IgD-negative memory B cell (primary cell): Measurements from ENCODE around the gene PSENEN. TPM values are rescaled to one million over a fixed set of nuclear protein-coding genes. Genes with fewer than 3 reads are reported as not detected.

Source experiments
- H3K27ac Mint-ChIP-seq, 3 donors: one replicate each; pipeline ENCODE4 v1.8.0; 2020 to 2022; ENCODE audit warnings: mild to moderate bottlenecking in 3 of 3, mixed read lengths in 3 of 3, moderate library complexity in 1 of 3
- H3K27me3 Mint-ChIP-seq: one replicate; pipeline ENCODE4 v1.8.0; 2021; ENCODE audit warnings: mixed read lengths
- H3K36me3 Mint-ChIP-seq: one replicate; pipeline ENCODE4 v1.8.0; 2020; ENCODE audit warnings: mild to moderate bottlenecking, mixed read lengths
- H3K4me1 Mint-ChIP-seq, 3 donors: one replicate each; pipeline ENCODE4 v1.8.0; 2020 to 2022; ENCODE audit warnings: mixed read lengths in 3 of 3, mild to moderate bottlenecking in 1 of 3
- H3K4me3 Mint-ChIP-seq, 4 donors: one replicate each; pipeline ENCODE4 v1.8.0; 2020 to 2022; ENCODE audit warnings: mild to moderate bottlenecking in 4 of 4, mixed read lengths in 4 of 4, moderate library complexity in 3 of 4
- H3K9me3 Mint-ChIP-seq, 3 donors: one replicate each; pipeline ENCODE4 v1.8.0; 2020 to 2021; ENCODE audit warnings: mixed read lengths in 3 of 3, mild to moderate bottlenecking in 1 of 3
- polyA plus RNA-seq: library from polyadenylated mRNA; unstranded; fragments of 300-500 nt; fragmentation: Illumina TruSeq; gene quantifications from one replicate; pipeline ENCODE4 v1.2.3, GENCODE V29; 2021

Gene PSENEN
- polyA plus RNA-seq, 1 donor from 2014 or later: 85.0 TPM

GRCh38 chr19:35748106-35749020 is 2.9 kb downstream of the PSENEN start, which contains the start of gene LIN37:
Gene LIN37, plus strand, starts transcription at chr19:35748576. Its CDS starts 149 bp downstream, at chr19:35748725.
- peak within 1 kb of the TSS; percentile 69 to 97 (median 80) for H3K27ac Mint-ChIP-seq
- H3K27me3 Mint-ChIP-seq: no peaks in the 10 kb centered on the region
- H3K4me3 Mint-ChIP-seq: peak within 1 kb of the TSS; percentile 84 to 99 (median 98)
- peaks cover 14 to 40% (median 32%) of the 10 kb centered on the region in 3 donors for H3K4me1 Mint-ChIP-seq
- no peaks in the 10 kb centered on the region for H3K9me3 Mint-ChIP-seq
- peaks cover 2% of the 10 kb centered on the region for H3K36me3 Mint-ChIP-seq

GRCh38 chr19:35750167-35750566 is 4.7 kb downstream of the PSENEN start:
- no peak overlapping the region for H3K27ac Mint-ChIP-seq
- H3K4me3 Mint-ChIP-seq: peak overlapping the region in 3 of 4 donors; percentile 72 to 78 (median 73)
- H3K27me3 Mint-ChIP-seq: peaks cover 3% of the 10 kb centered on the region
- H3K4me1 Mint-ChIP-seq: peaks cover 14 to 29% (median 24%) of the 10 kb centered on the region in 3 donors
- no peaks in the 10 kb centered on the region for H3K36me3 Mint-ChIP-seq
- no peaks in the 10 kb centered on the region for H3K9me3 Mint-ChIP-seq

DNA sequence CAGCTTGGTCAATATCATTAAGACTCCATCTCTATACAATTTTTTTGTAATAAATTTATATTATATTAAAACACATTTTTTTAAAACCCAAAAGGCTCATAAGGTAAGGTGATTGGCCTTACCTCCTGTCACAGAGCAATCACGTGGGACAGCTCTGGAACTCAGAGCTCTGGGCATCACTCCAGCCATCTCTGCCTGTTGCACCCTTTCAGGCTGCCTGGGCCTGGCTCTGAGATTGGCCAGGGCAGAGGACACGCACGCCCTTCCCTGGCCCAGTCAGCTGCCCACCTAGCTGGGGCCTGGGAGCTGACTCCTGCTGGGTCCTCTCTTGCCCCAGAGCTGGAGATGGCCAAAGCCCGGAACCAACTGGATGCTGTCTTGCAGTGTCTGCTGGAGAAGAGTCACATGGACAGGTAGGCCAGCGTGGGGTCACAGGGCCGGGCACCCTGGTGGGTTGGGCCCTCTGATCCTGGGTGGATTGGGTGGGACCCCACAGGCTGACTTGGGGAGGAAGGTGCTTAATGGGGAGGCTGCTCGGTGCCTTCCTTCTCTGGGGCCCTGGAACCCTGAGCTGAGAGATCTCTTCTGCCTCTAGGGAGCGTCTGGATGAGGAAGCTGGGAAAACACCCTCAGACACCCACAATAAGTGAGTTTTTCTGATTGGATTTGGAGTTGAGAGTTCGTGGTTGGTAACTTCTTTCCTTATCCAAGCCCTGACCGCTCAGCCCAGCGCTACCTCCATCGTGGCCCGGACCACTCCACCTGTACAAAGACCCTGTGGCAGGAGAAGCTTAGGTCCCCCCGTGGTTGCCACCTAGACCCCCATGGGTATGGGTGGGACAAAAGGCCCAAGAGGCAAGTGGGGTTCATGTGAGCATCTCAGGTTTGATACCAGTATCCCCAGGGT is 6.6 kb downstream of the PSENEN start:
- Mint-ChIP-seq H3K4me1 (peaks cover 7 to 21% (median 16%) of the 10 kb centered on the region in 3 donors), H3K9me3 (peaks cover 0 to 2% (median 0%) of the 10 kb centered on the region in 3 donors), H3K4me3 (no peak overlapping the region), H3K27ac (no peak overlapping the region), H3K27me3 (peaks cover 10% of the 10 kb centered on the region), H3K36me3 (no peaks in the 10 kb centered on the region)

GRCh38 chr19:35752746-35753350 is 7.4 kb downstream of the PSENEN start:
- Mint-ChIP-seq H3K4me1 (peaks cover 9 to 20% (median 18%) of the 10 kb centered on the region in 3 donors), H3K9me3 (peaks cover 0 to 2% (median 0%) of the 10 kb centered on the region in 3 donors), H3K36me3 (no peaks in the 10 kb centered on the region), H3K27ac (no peak overlapping the region), H3K4me3 (peak overlapping the region in 1 of 4 donors; percentile 66), H3K27me3 (peaks cover 12% of the 10 kb centered on the region)

DNA sequence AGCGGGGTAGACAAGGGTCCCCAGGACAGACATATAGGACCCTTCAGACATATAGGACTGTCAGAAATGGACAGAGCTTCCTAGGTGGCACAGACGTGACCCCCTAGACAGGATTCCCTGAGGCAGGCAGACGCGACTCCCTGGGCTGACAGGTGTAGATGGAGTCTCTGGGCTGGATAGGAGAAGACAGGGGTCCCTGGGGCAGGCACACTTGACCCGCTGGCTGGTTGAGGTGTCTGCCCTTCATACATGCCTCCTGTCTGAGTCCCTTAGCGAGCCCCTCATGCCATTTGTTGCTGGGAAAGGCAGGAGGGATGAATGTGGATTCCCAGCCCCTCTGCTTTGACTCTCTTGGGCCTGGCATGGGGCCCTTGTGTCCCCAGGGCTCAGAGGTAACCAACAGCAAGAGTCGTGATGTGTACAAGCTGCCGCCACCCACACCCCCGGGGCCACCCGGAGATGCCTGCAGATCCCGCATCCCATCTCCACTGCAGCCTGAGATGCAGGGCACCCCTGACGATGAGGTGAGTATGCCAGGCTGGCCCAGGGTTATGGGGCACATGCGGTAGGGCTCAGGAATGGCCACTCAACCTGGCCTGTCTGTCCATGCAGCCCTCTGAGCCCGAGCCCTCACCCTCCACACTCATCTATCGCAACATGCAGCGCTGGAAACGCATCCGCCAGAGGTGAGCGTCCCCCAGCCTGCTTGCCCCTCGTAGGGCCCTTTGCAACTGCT is 8.4 kb downstream of the PSENEN start:
- Mint-ChIP-seq H3K27ac (peak overlapping the region in 1 of 3 donors; percentile 21), H3K27me3 (peaks cover 13% of the 10 kb centered on the region), H3K4me1 (peaks cover 6 to 14% (median 14%) of the 10 kb centered on the region in 3 donors), H3K9me3 (peaks cover 0 to 2% (median 0%) of the 10 kb centered on the region in 3 donors), H3K4me3 (peak overlapping the region in 1 of 4 donors; percentile 66), H3K36me3 (no peaks in the 10 kb centered on the region)

- Mint-ChIP-seq H3K27me3 (peaks cover 13% of the 10 kb centered on the region), H3K4me3 (peak overlapping the region in 3 of 4 donors; percentile 44 to 78 (median 66)), H3K4me1 (peaks cover 6 to 12% (median 12%) of the 10 kb centered on the region in 3 donors), H3K36me3 (no peaks in the 10 kb centered on the region), H3K27ac (no peak overlapping the region), H3K9me3 (peaks cover 0 to 2% (median 0%) of the 10 kb centered on the region in 3 donors)
These were observed 9.1 kb downstream of the PSENEN start for GRCh38 chr19:35754370-35755130.

- Mint-ChIP-seq H3K36me3 (no peaks in the 10 kb centered on the region), H3K4me1 (peaks cover 6 to 11% (median 10%) of the 10 kb centered on the region in 3 donors), H3K9me3 (peaks cover 0 to 2% (median 0%) of the 10 kb centered on the region in 3 donors), H3K27me3 (peaks cover 13% of the 10 kb centered on the region), H3K4me3 (peak overlapping the region in 2 of 4 donors; percentile 6 to 78), H3K27ac (no peak overlapping the region)
These were observed 9.7 kb downstream of the PSENEN start for GRCh38 chr19:35755131-35755549.

GRCh38 chr19:35755550-35756376 is 10.3 kb downstream of the PSENEN start:
- Mint-ChIP-seq H3K4me1 (peaks cover 6 to 10% (median 9%) of the 10 kb centered on the region in 3 donors), H3K4me3 (peak overlapping the region; percentile 30 to 69 (median 55)), H3K9me3 (peaks cover 0 to 2% (median 0%) of the 10 kb centered on the region in 3 donors), H3K27ac (peak overlapping the region in 2 of 3 donors; percentile 39 to 59), H3K36me3 (no peaks in the 10 kb centered on the region), H3K27me3 (peaks cover 13% of the 10 kb centered on the region)

DNA sequence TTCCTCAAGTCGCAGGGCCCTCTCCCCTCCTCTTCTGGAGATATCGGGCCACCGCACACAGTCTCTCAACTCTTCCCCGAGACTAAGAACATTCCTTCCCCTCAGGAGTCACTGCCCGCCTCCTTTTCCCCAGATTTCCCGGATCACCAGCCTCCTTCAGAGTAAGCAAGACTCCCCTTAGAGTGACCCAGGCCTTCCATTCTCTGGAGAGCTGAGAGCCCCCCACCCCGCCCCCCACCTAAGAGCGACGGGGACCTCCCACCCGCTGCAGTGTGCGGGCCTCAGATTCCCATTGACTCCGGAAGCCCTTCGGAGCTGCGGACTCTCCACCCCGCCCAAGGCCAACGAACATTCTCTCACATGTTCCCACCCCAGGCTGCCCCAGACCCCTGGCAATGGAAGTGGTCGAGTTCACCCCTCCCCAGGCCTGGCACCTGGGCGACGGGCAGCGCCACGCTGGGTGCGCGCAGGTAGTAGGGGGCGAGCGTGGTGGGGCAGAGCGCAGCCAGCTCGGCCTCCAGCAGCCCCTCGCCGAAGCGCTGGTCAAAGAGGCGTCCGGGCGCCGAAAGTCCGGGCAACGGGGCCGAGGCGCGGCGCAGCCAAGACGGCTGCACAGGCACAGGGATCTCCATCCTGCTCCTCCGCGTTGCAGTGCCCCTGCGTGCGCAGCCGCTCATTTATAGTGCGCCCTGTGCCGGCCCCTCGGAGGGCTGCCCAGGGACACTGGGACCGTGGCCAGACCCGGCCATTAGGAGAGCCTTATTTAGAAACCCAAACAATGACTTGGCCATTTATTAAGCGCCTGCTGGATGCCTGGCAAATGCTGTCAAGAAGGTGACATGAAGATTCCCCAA is 11.2 kb downstream of the PSENEN start, which contains the start of gene HSPB6:
Gene HSPB6, minus strand, starts transcription at position 653 of the 854 bp plus-strand sequence. Its CDS starts 21 bp downstream, at position 632.
- peak within 1 kb of the TSS; percentile 91 to 100 (median 96) for H3K27ac Mint-ChIP-seq
- peaks cover 0 to 2% (median 0%) of the 10 kb centered on the region in 3 donors for H3K9me3 Mint-ChIP-seq
- H3K36me3 Mint-ChIP-seq: no peaks in the 10 kb centered on the region
- H3K27me3 Mint-ChIP-seq: peaks cover 13% of the 10 kb centered on the region
- H3K4me1 Mint-ChIP-seq: peaks cover 6 to 10% (median 9%) of the 10 kb centered on the region in 3 donors
- H3K4me3 Mint-ChIP-seq: peak within 1 kb of the TSS; percentile 96 to 99 (median 97)

DNA sequence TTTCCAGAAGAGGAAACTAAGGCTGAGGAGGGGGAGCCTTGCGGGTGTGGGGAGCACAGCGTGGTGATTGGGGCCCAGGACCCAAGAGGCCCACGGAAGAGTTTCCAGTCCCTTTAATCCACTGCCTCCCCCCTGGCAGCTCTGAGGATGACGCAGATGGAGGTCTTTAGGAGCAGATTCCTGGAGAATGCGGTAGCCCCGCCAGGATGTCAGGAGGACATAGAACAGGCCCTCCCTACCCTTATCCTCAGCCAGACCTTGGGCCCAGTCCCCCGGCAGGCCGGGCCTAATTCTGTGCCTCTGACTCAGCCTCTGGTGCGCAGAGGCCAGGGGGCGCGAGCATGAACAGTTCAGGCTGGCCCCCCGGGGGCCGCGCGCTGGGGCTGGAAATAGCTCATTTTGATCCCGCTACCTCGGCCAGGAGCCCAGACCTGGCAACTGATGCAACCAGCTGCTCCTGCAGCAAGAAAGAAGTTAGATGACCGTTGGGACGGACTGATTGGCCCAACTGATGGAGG is 11.8 kb downstream of the PSENEN start:
- Mint-ChIP-seq H3K4me1 (peaks cover 6 to 10% (median 9%) of the 10 kb centered on the region in 3 donors), H3K9me3 (peaks cover 0 to 2% (median 0%) of the 10 kb centered on the region in 3 donors), H3K27me3 (peaks cover 13% of the 10 kb centered on the region), H3K27ac (peak overlapping the region; percentile 91 to 100 (median 96)), H3K4me3 (peak overlapping the region; percentile 96 to 99 (median 97)), H3K36me3 (no peaks in the 10 kb centered on the region)
